GM12878 (cell line): Measurements from ENCODE around the gene ADAMTS2. TPM values are rescaled to one million over a fixed set of nuclear protein-coding genes. Genes with fewer than 3 reads are reported as not detected.

Source experiments
- ATAC-seq: fragments of 200-7000 bp; cut with Tn5 transposase; 3 replicates; pipeline ENCODE4 v1.9.1; 2020; ENCODE audit warnings: mild to moderate bottlenecking, moderate library complexity
- BruUV-seq: library from RNA; stranded (reverse); fragments of 400-500 nt; replicated peaks from 2 replicates; lab custom pipeline; 2021; lab: Mats Ljungman, UMichigan
- CTCF ChIA-PET: fragments of 300-600 bp; sonication (Branson Sonifier 250); formaldehyde crosslinking; extraction: SDS; loops from one replicate; lab custom pipeline; 2021; ENCODE audit warnings: inconsistent platforms; lab: Yijun Ruan, JAX
- POLR2A ChIA-PET: fragments of 350-600 bp; formaldehyde crosslinking; extraction: SDS; loops from one replicate; lab custom pipeline; 2021; ENCODE audit warnings: inconsistent platforms; lab: Charles Lee
- RAD21 ChIA-PET: fragments of 300-600 bp; sonication (Branson Sonifier 250); formaldehyde crosslinking; loops from one replicate; lab custom pipeline; 2023; ENCODE audit warnings: antibody characterized with exemption; ENCODE audit not compliant: unreplicated experiment; lab: Charles Lee
- SMC1A ChIA-PET: fragments of 300-600 bp; sonication (Branson Sonifier 250); formaldehyde crosslinking; loops from one replicate; lab custom pipeline; 2023; ENCODE audit not compliant: unreplicated experiment, uncharacterized antibody; lab: Charles Lee
- DNase-seq: peaks from one replicate; pipeline ENCODE4 v3.0.0-alpha.2; 2011; ENCODE audit warnings: low read depth, low spot score
- FAIRE-seq: peaks from 3 replicates; lab custom pipeline; 2011; peaks lifted over from hg19 to GRCh38; lab: Jason Lieb, UNC
- H2AFZ ChIP-seq: 2 replicates; pipeline ENCODE4 v1.6.0; 2011; ENCODE audit warnings: low read depth, low read length, control low read depth; ENCODE audit not compliant: control insufficient read depth
- H3K27ac ChIP-seq: 2 replicates; pipeline ENCODE4 v1.5.1; 2011; ENCODE audit warnings: control low read depth; ENCODE audit not compliant: control insufficient read depth, insufficient read depth
- H3K27me3 ChIP-seq, 2 experiments: replicated peaks in 1 of 2; 2 replicates each; pipeline versions ENCODE4 v1.6.0 to v1.6.1; 2011; ENCODE audit warnings: low read length in 1 of 2; ENCODE audit not compliant: control insufficient read depth in 2 of 2, insufficient read depth in 2 of 2
- H3K36me3 ChIP-seq, 2 experiments: 2 replicates each; pipeline ENCODE4 v1.5.1; 2011; ENCODE audit warnings: low read length in 1 of 2; ENCODE audit not compliant: control insufficient read depth in 2 of 2, insufficient read depth in 2 of 2
- H3K4me1 ChIP-seq: 2 replicates; pipeline ENCODE4 v1.6.1; 2011; ENCODE audit warnings: mild to moderate bottlenecking, low read length, moderate library complexity, mixed read lengths; ENCODE audit not compliant: control insufficient read depth, insufficient read depth
- H3K4me2 ChIP-seq: 2 replicates; pipeline ENCODE4 v1.6.0; 2011; ENCODE audit warnings: control low read depth; ENCODE audit not compliant: control insufficient read depth, insufficient read depth
- H3K4me3 ChIP-seq: fragments of 200-600 bp; sonication (generic); 2 replicates; pipeline ENCODE4 v1.5.1; 2016
- H3K79me2 ChIP-seq: 2 replicates; pipeline ENCODE4 v1.6.0; 2011; ENCODE audit warnings: low read length; ENCODE audit not compliant: control insufficient read depth, insufficient read depth
- H3K9ac ChIP-seq: 2 replicates; pipeline ENCODE4 v1.8.0; 2011; ENCODE audit warnings: low read length, control low read depth, mixed read lengths; ENCODE audit not compliant: control insufficient read depth, insufficient read depth
- H3K9me3 ChIP-seq: replicated peaks from 3 replicates; pipeline ENCODE4 v1.5.1; 2011; ENCODE audit warnings: mild to moderate bottlenecking, low read length; ENCODE audit not compliant: control insufficient read depth, insufficient read depth
- H4K20me1 ChIP-seq: 2 replicates; pipeline ENCODE4 v1.6.0; 2011; ENCODE audit not compliant: control insufficient read depth, insufficient read depth
- ATF7 ChIP-seq: fragments of 450-650 bp; IDR thresholded peaks from 2 replicates; pipeline ENCODE4 v1.6.1; 2016; ENCODE audit warnings: low read depth, mild to moderate bottlenecking
- BCL11A ChIP-seq: IDR thresholded peaks from 2 replicates; pipeline ENCODE4 v1.6.1; 2011; ENCODE audit warnings: low read depth, low read length
- EED ChIP-seq: sonication (generic); IDR thresholded peaks from 2 replicates; pipeline ENCODE4 v1.6.1; 2016; ENCODE audit warnings: antibody characterized with exemption, low read depth
- KDM1A ChIP-seq: fragments of 200-600 bp; sonication (generic); IDR thresholded peaks from 2 replicates; pipeline ENCODE4 v1.6.1; 2016; ENCODE audit warnings: borderline replicate concordance
- MXI1 ChIP-seq: fragments of 150-350 bp; IDR thresholded peaks from 2 replicates; pipeline ENCODE4 v1.6.1; 2011; ENCODE audit warnings: low read depth, mild to moderate bottlenecking, inconsistent platforms, low read length, improper control_type of control experiment
- NKRF ChIP-seq: fragments of 450-650 bp; conservative IDR thresholded peaks from 2 replicates; pipeline ENCODE4 v1.6.1; 2017; ENCODE audit warnings: mild to moderate bottlenecking, moderate library complexity
- NR2C2 ChIP-seq: IDR thresholded peaks from 2 replicates; pipeline ENCODE4 v1.6.1; 2011; ENCODE audit warnings: borderline replicate concordance, low read depth; ENCODE audit not compliant: control insufficient read depth, insufficient read length
- RAD21 ChIP-seq: IDR thresholded peaks from 2 replicates; pipeline ENCODE4 v1.6.1; 2011; ENCODE audit warnings: mild to moderate bottlenecking, low read depth, low read length, moderate library complexity; ENCODE audit not compliant: insufficient read depth
- RAD51 ChIP-seq: fragments of 450-650 bp; IDR thresholded peaks from 2 replicates; pipeline ENCODE4 v1.6.1; 2016; ENCODE audit warnings: moderate library complexity, mild to moderate bottlenecking, inconsistent platforms
- RUNX3 ChIP-seq: IDR thresholded peaks from 2 replicates; pipeline ENCODE4 v1.6.1; 2012; ENCODE audit warnings: low read length, inconsistent platforms
- SIX5 ChIP-seq: IDR thresholded peaks from 2 replicates; pipeline ENCODE4 v1.6.1; 2011; ENCODE audit warnings: mild to moderate bottlenecking, low read depth, low read length, moderate library complexity; ENCODE audit not compliant: severe bottlenecking
- SP1 ChIP-seq: IDR thresholded peaks from one replicate; pipeline ENCODE4 v1.6.1; 2011; ENCODE audit warnings: low read depth, low read length
- SREBF1 ChIP-seq: IDR thresholded peaks from 2 replicates; pipeline ENCODE4 v1.6.1; 2012; ENCODE audit warnings: mild to moderate bottlenecking, low read length
- ZNF274 ChIP-seq: IDR thresholded peaks from one replicate; pipeline ENCODE4 v1.8.0; 2011; ENCODE audit not compliant: insufficient read length, insufficient read depth
- WGBS: methylation state at CpG from one replicate; pipeline ENCODE4 v1.1.6; 2016; ENCODE audit warnings: low lambda C conversion rate; ENCODE audit not compliant: insufficient replicate concordance, insufficient coverage; ENCODE audit errors: missing lambda C conversion rate; 5-methylcytosine and 5-hydroxymethylcytosine counted together
- in situ Hi-C: fragments of 300-500 bp; cut with MboI; formaldehyde crosslinking; loops from 9 replicates; pipeline ENCODE4 v1.14.3; 2018; ENCODE audit warnings: mixed read lengths
- intact Hi-C: fragments of 100-400 bp; cut with micrococcal nuclease; formaldehyde crosslinking; loops from one replicate; pipeline ENCODE4 v1.14.2; 2022; ENCODE audit not compliant: unreplicated experiment
- polyA plus RNA-seq, 11 experiments: library from polyadenylated mRNA; depleted of rRNA in 4 of 11; unstranded in 6 of 11; stranded (reverse) in 5 of 11; fragments of >200 nt; fragmentation: Nextera tagmentation in 4 of 11; fragmentation: Illumina TruSeq in 1 of 11; extraction: Ambion mirVana in 4 of 11; extraction: Trizol in 1 of 11; gene quantifications; 1 replicate in 1 of 11; 2 replicates in 10 of 11; pipeline versions ENCODE4 v1.2.1 to v1.2.3, GENCODE V29; 2011 to 2016; ENCODE audit warnings: inconsistent platforms in 2 of 11, missing spikeins in 2 of 11, low read depth in 1 of 11
- total RNA-seq, 4 experiments: library from RNA; depleted of rRNA in 3 of 4; stranded (reverse); fragments of >200 nt in 3 of 4; fragmentation: Illumina TruSeq in 1 of 4; extraction: Trizol in 1 of 4; gene quantifications; 2 replicates each; pipeline versions ENCODE4 v1.2.1 to v1.2.3, GENCODE V29; 2013 to 2021
- TF ChIP-seq, protein P1 (sequence below): IDR thresholded peaks from 2 replicates; pipeline ENCODE4 v1.6.1; 2011; ENCODE audit warnings: borderline replicate concordance, low read depth, mild to moderate bottlenecking, moderate library complexity, low read length; ENCODE audit not compliant: insufficient read depth, poor library complexity, severe bottlenecking
- TF ChIP-seq, protein P2 (sequence below): fragments of 450-650 bp; formaldehyde crosslinking; IDR thresholded peaks from 2 replicates; pipeline ENCODE4 v1.5.0; 2022; ENCODE audit warnings: mild to moderate bottlenecking, missing genetic modification characterization

The ADAMTS2 gene
- total and polyA plus RNA-seq, 10 of the 15 experiments (the other 5 are each of a cell fraction or from before 2014, with no cell fraction given): 0.03 to 0.05 TPM; not detected in 8

GRCh38 chr5:179130101-179130681 lies 215.1 kb downstream of the ADAMTS2 start (continued):
- TF ChIP-seq, protein P1, sequence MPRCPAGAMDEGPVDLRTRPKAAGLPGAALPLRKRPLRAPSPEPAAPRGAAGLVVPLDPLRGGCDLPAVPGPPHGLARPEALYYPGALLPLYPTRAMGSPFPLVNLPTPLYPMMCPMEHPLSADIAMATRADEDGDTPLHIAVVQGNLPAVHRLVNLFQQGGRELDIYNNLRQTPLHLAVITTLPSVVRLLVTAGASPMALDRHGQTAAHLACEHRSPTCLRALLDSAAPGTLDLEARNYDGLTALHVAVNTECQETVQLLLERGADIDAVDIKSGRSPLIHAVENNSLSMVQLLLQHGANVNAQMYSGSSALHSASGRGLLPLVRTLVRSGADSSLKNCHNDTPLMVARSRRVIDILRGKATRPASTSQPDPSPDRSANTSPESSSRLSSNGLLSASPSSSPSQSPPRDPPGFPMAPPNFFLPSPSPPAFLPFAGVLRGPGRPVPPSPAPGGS: no peak
- TF ChIP-seq NR2C2 (no peak), ZNF274 (no peak), NKRF (no peak), SREBF1 (no peak), EED (no peak)

DNA sequence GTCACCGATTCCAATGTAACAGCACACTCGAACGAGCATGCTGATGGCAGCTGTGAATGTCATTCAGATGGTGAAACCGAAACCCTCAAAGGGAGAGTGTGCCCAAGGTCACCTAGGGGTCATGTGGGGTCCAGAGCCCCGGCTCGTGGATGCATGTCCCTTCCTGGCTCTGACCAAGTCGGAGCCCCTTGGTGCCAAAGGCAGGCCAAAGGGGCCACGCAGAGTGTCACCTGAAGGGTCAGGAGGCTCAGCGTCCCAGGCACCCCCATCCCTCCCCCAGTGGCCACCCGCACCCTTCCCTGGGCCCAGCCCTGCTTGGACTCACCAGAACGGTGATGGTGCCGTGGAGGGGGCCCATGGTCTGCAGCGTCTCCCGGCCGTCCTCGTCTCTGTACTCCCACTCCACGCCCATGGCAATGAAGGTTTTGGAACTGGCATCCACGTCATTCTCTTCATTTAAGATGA lies 215.6 kb downstream of the ADAMTS2 start:
- FAIRE-seq (no peak), ATAC-seq (no peak), DNase-seq (no peak)
- ChIA-PET CTCF (no interaction called here), SMC1A (no interaction called here), RAD21 (no interaction called here), POLR2A (no interaction called here)
- Histone ChIP-seq H2AFZ (no peak overlapping the region), H3K9me3 (peaks cover 3% of the 10 kb centered on the region; the same call in 1 of the 3 replicates), H3K4me2 (no peak overlapping the region), H3K4me1 (no peaks in the 10 kb centered on the region), H3K79me2 (no peaks in the 10 kb centered on the region), H3K27me3 (no peaks in the 10 kb centered on the region), H4K20me1 (no peaks in the 10 kb centered on the region), H3K9ac (no peak overlapping the region), H3K4me3 (no peak overlapping the region), H3K36me3 (no peaks in the 10 kb centered on the region), H3K27ac (no peak overlapping the region)
- intact Hi-C loops (no loop called here), in situ Hi-C loops (no loop called here)
- WGBS: 52% methylated on average over 16 of the region's 18 CpGs
- BruUV-seq: no TSS peak
- TF ChIP-seq EED (no peak), RAD21 (no peak), ATF7 (no peak), RUNX3 (no peak), SP1 (no peak), SIX5 (no peak), RAD51 (no peak), KDM1A (no peak), BCL11A (no peak), MXI1 (no peak)
- TF ChIP-seq, protein P2, sequence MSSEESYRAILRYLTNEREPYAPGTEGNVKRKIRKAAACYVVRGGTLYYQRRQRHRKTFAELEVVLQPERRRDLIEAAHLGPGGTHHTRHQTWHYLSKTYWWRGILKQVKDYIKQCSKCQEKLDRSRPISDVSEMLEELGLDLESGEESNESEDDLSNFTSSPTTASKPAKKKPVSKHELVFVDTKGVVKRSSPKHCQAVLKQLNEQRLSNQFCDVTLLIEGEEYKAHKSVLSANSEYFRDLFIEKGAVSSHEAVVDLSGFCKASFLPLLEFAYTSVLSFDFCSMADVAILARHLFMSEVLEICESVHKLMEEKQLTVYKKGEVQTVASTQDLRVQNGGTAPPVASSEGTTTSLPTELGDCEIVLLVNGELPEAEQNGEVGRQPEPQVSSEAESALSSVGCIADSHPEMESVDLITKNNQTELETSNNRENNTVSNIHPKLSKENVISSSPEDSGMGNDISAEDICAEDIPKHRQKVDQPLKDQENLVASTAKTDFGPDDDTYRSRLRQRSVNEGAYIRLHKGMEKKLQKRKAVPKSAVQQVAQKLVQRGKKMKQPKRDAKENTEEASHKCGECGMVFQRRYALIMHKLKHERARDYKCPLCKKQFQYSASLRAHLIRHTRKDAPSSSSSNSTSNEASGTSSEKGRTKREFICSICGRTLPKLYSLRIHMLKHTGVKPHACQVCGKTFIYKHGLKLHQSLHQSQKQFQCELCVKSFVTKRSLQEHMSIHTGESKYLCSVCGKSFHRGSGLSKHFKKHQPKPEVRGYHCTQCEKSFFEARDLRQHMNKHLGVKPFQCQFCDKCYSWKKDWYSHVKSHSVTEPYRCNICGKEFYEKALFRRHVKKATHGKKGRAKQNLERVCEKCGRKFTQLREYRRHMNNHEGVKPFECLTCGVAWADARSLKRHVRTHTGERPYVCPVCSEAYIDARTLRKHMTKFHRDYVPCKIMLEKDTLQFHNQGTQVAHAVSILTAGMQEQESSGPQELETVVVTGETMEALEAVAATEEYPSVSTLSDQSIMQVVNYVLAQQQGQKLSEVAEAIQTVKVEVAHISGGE (CRISPR knock-in tag): no peak
